Type B pancreatic cell (in vitro differentiated cells): Measurements from ENCODE around the gene B4GALNT4. TPM values are rescaled to one million over a fixed set of nuclear protein-coding genes. Genes with fewer than 3 reads are reported as not detected.

Experiments
- DNase-seq: peaks from one replicate; pipeline ENCODE4 v3.0.0; 2021; ENCODE audit warnings: mixed read lengths; ENCODE audit not compliant: unreplicated experiment; ENCODE audit errors: extremely low spot score
- H3K27ac Mint-ChIP-seq: 2 replicates; pipeline ENCODE4 v1.8.0; 2021; ENCODE audit warnings: mild to moderate bottlenecking, mixed read lengths
- H3K27me3 Mint-ChIP-seq: 2 replicates; pipeline ENCODE4 v1.8.0; 2021; ENCODE audit warnings: mixed read lengths
- H3K36me3 Mint-ChIP-seq: 2 replicates; pipeline ENCODE4 v1.8.0; 2021; ENCODE audit warnings: mixed read lengths
- H3K4me1 Mint-ChIP-seq: one replicate; pipeline ENCODE4 v1.8.0; 2021; ENCODE audit warnings: mixed read lengths; ENCODE audit not compliant: unreplicated experiment
- H3K4me3 Mint-ChIP-seq: 2 replicates; pipeline ENCODE4 v1.8.0; 2021; ENCODE audit warnings: mild to moderate bottlenecking, mixed read lengths
- H3K9me3 Mint-ChIP-seq: 2 replicates; pipeline ENCODE4 v1.8.0; 2021; ENCODE audit warnings: mixed read lengths
- CTCF ChIP-seq: fragments of 200-600 bp; sonication (generic); conservative IDR thresholded peaks from 2 replicates; pipeline ENCODE4 v1.5.0; 2021; ENCODE audit warnings: antibody characterized with exemption, mild to moderate bottlenecking
- total RNA-seq: library from RNA; stranded (reverse); gene quantifications from 2 replicates; pipeline ENCODE4 v1.2.1, GENCODE V29; 2021; ENCODE audit warnings: low replicate concordance

The B4GALNT4 gene
- total RNA-seq, 1 donor from 2014 or later, result 185 TPM

GRCh38 chr11:363948-364761 lies 5.1 kb upstream of the B4GALNT4 start:
- Mint-ChIP-seq H3K36me3 (no peaks in the 10 kb centered on the region), H3K27ac (no peak overlapping the region)

DNA sequence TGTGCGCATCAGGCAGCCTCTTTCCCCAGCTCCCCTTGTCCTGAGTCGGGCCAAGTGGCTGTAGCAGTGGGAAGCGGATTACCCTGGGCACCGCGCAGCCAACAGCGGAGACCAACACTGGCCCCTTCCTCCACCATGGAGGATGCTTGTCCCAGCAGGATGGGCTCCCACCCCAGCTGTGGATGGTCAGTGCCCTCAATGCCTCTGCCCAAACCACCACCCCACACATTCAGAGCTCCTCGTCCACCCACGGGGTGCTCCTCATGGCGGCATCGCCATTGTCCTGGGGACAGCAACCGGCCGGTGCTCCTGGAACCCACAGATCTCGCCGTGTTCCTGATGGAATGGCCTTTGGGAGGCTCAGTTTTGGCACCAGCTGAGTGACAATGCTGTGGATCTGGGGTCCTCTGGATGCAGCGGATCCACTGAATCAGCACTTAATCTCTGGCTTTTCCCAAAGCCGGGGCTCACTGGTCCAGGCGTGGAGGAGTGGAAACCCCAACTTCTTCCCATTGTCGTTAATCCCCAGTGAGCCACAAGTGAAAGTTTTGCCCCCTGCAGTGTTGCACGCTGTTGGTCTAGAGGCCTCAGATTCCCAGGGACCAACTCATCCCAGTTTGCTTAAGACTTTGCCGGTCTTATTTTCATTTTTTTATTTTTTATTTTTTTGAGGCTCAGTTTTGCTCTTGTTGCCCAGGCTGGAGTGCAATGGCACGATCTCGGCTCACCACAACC lies 4.1 kb upstream of the B4GALNT4 start:
- Mint-ChIP-seq H3K9me3 (no peaks in the 10 kb centered on the region), H3K27ac (no peak overlapping the region), H3K4me1 (no peaks in the 10 kb centered on the region), H3K36me3 (no peaks in the 10 kb centered on the region), H3K27me3 (peaks cover 5% of the 10 kb centered on the region), H3K4me3 (no peak overlapping the region)
- no peak for DNase-seq
- no peak for TF ChIP-seq CTCF

More at GRCh38 chr11:363948-364761, 5.1 kb upstream of the B4GALNT4 start:
- Mint-ChIP-seq H3K4me3 (no peak overlapping the region), H3K27me3 (peaks cover 9% of the 10 kb centered on the region), H3K9me3 (no peaks in the 10 kb centered on the region), H3K4me1 (no peaks in the 10 kb centered on the region)
- DNase-seq, result no peak
- peak; percentile 52 for TF ChIP-seq CTCF

DNA sequence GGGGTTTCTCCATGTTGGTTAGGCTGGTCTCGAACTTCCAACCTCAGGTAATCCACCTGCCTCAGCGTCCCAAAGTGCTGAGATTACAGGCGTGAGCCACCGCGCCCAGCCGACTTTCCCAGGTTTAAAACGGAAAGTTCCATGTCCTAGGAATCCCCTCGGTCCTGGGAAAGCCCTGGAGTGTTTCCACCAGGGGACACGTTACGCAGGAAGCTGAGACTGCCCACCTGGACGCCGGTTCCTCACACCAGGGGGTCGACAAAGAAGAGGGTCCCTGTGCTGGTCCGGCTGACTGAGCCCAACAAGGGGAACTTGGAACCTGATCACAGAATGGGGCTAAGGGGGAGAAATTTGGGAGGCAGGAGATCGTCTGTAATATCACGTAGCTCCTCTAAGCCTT lies 3.5 kb upstream of the B4GALNT4 start:
- no peak for TF ChIP-seq CTCF
- no peak overlapping the region for H3K27ac Mint-ChIP-seq
- no peaks in the 10 kb centered on the region for H3K9me3 Mint-ChIP-seq
- H3K36me3 Mint-ChIP-seq, result no peaks in the 10 kb centered on the region
- H3K4me3 Mint-ChIP-seq, result no peak overlapping the region
- no peak for DNase-seq
- peaks cover 5% of the 10 kb centered on the region for H3K27me3 Mint-ChIP-seq
- H3K4me1 Mint-ChIP-seq, result no peaks in the 10 kb centered on the region

GRCh38 chr11:367956-368413 lies 1.3 kb upstream of the B4GALNT4 start:
- peak overlapping the region; percentile 48 for H3K27ac Mint-ChIP-seq
- DNase-seq, result no peak
- H3K27me3 Mint-ChIP-seq, result peaks cover 5% of the 10 kb centered on the region
- peaks cover 10% of the 10 kb centered on the region for H3K36me3 Mint-ChIP-seq
- peak overlapping the region; percentile 93 for H3K4me3 Mint-ChIP-seq
- no peak for TF ChIP-seq CTCF
- H3K4me1 Mint-ChIP-seq, result no peaks in the 10 kb centered on the region
- no peaks in the 10 kb centered on the region for H3K9me3 Mint-ChIP-seq

- no peaks in the 10 kb centered on the region for H3K9me3 Mint-ChIP-seq
- peaks cover 11% of the 10 kb centered on the region for H3K36me3 Mint-ChIP-seq
- DNase-seq, result peak; percentile 70
Observed at GRCh38 chr11:368414-369335, 624 bp upstream of the B4GALNT4 start.

More at GRCh38 chr11:368414-369335, 624 bp upstream of the B4GALNT4 start:
- no peak for TF ChIP-seq CTCF
- peak overlapping the region; percentile 78 for H3K27ac Mint-ChIP-seq
- no peaks in the 10 kb centered on the region for H3K4me1 Mint-ChIP-seq
- H3K4me3 Mint-ChIP-seq, result peak overlapping the region; percentile 93
- H3K27me3 Mint-ChIP-seq, result peaks cover 5% of the 10 kb centered on the region
